ENCODE data around the gene PCIF1.
"Not testable (repeated sequence)": the region's sequence is repeated elsewhere in the genome, so short reads cannot be mapped to it uniquely, and the experiment has no call there.

PCIF1 gene

DNA sequence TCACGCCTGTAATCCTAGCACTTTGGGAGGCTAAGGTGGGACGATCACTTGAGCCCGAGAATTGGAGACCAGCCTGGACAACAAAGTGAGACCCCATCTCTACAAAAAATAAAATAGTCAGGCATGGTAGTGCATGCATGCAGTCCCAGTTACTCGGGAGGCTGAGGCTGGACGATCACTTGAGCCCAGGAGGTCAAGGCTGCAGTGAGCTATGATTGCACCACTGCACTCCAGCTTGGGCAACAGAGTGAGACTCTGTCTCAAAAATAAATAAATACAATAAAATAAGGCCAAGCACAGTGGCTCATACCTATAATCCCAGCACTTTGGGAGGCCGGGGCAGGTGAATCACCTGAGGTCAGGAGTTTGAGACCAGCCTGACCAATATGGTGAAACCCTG lies 33.2 kb upstream of the PCIF1 start:
- not testable (repeated sequence) for DNase-seq

GRCh38 chr20:45902199-45902701 lies 32.2 kb upstream of the PCIF1 start:
- intact Hi-C loops (cut with DNase I) = no loop called here
- DNase-seq = no peak

More for the DNA sequence above, 33.2 kb upstream of the PCIF1 start:
- intact Hi-C loops (cut with DNase I) = not testable (repeated sequence)

DNA sequence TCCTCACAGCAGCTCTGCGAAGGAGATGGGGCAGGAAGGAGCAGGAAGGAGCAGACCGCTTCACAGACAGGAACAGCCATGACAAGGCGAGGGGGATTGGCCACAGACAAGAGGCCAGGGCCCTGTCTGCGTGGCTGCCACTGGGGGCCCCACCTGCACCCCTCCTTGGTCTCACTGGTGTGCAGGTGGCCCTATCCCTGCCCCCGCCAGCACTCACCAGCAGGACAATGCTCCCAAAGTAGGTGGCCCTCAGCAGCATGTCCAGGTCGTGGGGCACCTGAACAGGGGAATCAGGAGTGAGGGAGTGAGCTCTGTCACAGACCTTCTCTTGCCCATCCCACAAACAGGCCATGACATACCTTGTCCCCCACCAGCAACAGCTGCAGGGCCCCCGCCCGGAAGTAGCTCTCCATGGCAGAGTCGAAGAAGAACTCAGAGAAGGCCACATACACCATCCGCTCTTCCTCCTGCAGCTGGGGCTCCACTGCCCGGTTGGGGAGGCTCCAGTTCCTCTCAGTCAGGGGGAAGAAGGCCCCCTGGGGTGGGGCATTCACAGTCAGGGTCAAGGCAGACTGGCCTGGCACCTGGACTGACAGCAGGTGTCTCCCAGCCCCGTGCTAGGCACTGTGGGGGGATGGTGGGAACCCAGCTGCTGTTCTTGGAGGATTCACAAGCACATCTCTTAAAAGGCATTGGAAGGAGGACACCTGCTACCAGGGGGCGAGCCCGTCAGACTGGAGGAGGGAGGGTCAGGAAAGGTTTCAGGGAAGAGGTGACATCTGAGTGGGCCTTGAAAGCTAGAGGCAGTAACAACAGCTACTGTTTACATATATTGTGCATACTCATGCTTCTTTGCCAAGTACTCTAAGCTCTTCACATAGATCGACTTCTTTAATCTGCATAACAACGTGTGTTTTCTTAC lies 29.6 kb upstream of the PCIF1 start:
- intact Hi-C loops (cut with DNase I) = no loop called here
- DNase-seq = no peak

DNA sequence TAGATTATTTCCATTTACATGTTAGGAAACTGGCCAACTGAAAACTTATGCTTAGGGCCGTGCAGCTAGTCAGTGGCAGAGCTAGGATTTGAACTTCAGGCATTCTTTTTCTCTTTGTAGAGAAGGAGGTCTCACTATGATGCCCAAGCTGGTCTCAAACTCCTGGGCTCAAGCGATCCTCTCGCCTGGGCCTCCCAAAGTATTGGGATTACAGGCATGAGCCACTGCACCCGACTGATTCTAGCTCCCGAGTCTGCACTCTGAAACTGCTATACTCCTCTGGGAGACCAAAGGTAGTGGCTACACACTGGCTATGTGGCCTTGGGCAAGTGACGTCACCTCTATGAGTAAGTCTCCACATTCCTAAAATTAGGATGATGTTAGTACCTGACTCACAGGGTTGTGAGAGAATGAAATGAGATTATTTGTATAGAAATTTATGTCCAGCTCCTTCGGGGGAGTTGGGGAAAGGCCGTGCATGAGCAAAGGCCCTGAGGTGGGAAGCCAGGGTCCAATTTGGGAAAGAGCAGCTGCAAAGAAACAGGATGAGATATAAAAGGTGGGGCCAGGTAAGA lies 28.9 kb upstream of the PCIF1 start:
- intact Hi-C loops (cut with DNase I) = no loop called here
- DNase-seq = no peak

DNA sequence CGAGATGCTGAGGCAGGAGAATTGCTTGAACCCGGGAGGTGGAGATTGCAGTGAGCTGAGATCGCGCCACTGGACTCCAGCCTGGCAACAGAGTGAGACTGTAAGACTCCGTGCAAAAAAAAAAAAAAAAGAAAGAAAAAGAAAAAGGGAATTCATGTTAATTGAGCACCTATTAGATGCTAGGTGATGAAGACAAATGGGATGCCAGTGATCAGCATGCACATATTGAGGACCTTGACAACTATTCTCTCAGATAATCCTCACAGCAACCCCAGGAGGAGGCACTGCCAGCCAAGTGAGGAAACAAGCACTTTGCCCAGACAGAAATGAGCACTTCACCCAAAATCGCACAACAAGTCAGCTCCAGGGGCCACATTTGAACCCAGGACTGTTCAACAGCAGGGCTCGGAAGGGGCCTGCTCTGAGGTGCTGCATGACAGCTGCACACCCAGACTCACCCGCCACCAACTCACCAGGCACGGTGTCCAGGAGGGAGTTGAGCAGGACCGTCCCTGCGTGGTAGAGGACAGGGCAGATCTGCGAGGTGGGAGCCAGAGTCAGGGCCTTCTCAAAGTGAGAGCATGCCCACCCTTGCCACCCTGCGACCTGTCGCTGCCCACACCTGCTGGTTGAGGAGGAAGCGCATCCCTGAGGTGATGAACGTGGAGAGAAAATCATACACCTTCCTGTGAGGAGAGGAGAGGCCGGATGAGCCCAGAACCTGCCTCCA lies 27.1 kb upstream of the PCIF1 start:
- intact Hi-C loops (cut with DNase I) = no loop called here
- no peak for DNase-seq

DNA sequence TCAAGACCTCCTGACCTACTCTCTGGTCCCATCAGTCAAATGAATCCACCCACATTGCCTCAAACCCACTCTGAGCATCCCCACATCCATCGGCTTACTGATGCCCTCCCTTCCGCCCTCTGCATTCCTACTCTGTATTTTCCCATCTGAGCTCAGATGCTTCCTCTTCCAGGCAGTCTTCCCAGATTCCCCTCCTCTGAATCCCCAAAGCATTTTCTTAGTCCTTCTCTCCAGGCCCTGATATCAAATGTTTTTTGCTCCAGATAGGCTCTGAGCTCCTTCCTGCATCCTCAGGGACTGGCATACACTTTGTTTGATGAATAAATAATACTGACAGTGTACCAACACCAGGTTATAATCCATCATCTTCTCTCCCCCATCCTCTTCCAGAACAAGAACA lies 26.4 kb upstream of the PCIF1 start:
- DNase-seq = no peak
- intact Hi-C loops (cut with DNase I) = no loop called here

GRCh38 chr20:45909336-45909808 lies 25.1 kb upstream of the PCIF1 start:
- no peak for DNase-seq
- intact Hi-C loops (cut with DNase I) = no loop called here

DNA sequence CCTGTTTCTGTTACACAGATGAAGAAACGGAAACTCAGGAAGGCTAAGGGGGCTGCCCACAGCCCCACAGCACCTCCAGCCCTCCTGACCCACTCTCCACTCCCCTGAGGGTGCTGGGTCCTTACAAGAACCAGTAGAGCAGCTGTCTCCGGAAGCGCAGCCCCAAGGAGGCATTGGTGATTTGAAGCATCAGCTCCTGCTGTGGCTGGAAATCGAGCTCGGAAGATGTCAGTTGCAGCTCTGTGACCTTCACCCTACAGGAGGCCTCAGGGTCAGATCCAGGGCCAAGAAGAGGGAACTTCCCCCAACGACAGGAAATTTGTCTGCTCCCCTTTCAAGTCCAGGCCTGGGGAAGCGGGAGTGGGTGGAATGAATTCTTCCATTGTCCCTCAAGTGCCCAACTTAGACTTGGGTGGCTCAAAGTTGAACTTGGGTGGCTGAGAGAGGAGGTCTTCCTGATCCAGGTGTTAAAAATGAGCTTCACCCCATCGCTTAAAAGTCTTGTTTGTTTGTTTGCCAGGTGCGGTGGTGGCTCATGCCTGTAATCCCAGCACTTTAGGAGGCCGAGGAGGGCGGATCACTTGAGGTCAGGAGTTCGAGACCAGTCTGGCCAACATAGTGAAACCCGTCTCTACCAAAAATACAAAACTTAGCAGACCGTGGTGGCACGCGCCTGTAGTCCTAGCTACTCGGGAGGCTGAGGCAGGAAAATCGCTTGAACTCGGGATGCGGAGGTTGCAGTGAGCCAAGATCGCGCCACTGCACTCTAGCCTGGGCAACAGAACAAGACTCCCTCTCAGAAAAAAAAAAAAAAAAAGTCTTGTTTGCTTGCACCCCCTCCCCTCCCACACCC lies 24.4 kb upstream of the PCIF1 start:
- intact Hi-C loops (cut with DNase I) = no loop called here
- DNase-seq = no peak

DNA sequence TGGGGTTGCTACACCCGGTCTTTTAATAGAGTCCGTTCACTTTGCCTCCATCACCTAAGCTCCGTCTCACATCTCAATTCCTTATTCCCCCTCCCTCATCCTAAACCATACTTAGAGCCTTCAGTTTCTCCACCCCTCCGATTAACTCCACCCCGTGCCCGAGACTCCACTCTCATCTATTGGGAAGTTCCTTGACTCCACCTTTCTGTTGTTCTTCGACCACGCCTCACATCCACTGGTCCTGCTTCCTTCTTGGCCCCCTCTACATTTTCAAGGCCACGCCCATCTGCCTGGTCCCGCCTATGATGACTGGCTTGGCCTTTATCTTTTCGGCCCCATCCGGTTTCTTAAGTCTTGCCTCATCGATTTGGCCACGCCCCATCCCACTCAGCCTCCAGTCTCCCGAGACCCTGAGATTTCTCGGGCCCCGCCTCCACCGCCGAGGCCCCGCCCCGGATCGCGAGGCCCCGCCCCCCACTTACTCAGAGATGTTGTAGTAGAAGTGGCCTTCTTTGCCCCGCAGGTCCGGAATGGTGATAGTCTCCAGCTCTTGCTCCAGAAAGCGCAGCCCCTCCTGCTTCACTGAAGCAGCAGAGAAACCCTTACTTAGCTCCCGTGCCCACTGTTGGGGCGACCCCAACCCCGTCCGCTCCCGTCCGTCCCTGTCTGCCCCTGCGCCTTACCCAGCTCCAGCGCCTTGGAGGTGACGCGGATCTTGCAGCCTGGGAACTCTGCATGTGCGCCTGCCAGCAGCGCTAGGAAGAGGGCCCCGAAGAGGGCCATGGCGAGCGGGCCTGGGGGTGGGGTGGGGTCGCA lies 23.6 kb upstream of the PCIF1 start:
- DNase-seq = peak; percentile 69 to 95 (median 85)
- intact Hi-C loops (cut with DNase I) = no loop called here

GRCh38 chr20:45911486-45912343 lies 22.8 kb upstream of the PCIF1 start, which contains the start of gene PLTP:
Gene PLTP (minus strand): TSS chr20:45912155. CDS start chr20:45911452, 703 bp downstream.
- intact Hi-C loops (cut with DNase I) = no loop called here

GRCh38 chr20:45912344-45912682 lies 22.2 kb upstream of the PCIF1 start:
- intact Hi-C loops (cut with DNase I) = no loop called here
- no peak for DNase-seq

More at GRCh38 chr20:45911486-45912343, 22.8 kb upstream of the PCIF1 start, which contains the start of gene PLTP:
- DNase-seq = peak in 41 of 42 donors; percentile 18 to 82 (median 66)

- intact Hi-C loops (cut with DNase I) = no loop called here
- no peak for DNase-seq
Measured at GRCh38 chr20:45913116-45913515, 21.4 kb upstream of the PCIF1 start.

- no peak for DNase-seq
- intact Hi-C loops (cut with DNase I) = no loop called here
Measured at GRCh38 chr20:45917790-45918141, 16.7 kb upstream of the PCIF1 start.

DNA sequence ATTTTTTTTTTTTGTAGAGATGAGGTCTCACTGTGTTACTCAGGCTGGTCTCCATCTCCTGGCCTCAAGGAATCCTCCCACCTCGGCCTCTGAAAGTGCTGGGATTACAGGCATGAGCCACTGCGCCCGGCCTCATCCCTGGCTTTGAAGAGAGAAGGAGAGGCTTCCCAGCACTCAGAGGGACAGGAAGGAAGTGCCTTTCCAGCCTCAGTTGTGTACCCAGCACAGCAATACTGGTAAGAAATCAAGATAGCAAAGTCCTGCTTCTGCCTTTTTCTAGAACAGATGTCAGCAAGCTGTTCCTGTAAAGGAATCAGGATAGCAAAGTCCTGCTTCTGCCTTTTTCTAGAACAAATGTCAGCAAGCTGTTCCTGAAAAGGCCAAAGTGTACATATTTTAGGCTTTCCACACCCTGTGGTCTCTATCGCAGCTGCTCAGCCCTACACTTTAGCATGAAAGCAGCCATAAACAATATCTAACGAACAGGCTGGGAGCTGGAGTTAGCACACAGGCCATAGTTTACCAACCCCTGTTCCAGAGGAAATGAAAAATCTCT lies 16.2 kb upstream of the PCIF1 start:
- no peak for DNase-seq
- intact Hi-C loops (cut with DNase I) = no loop called here

GRCh38 chr20:45918779-45919537 lies 15.5 kb upstream of the PCIF1 start:
- intact Hi-C loops (cut with DNase I) = no loop called here

More at GRCh38 chr20:45918779-45919537, 15.5 kb upstream of the PCIF1 start:
- DNase-seq = no peak

All from head of caudate nucleus (tissue), 42 donors.